Transverse colon (tissue), 4 donors: ENCODE measurements around the gene SMIM45.

Experiments used
- DNase-seq: peaks from one replicate; pipeline ENCODE4 v3.0.0-alpha.2; 2019
- H3K27ac ChIP-seq, 4 donors: fragments of 200-600 bp; sonication (generic); 2 replicates each; pipeline ENCODE4 v1.5.1; 2016 to 2018; ENCODE audit warnings: inconsistent platforms in 4 of 4
- H3K27me3 ChIP-seq: fragments of 200-600 bp; sonication (generic); 2 replicates; pipeline ENCODE4 v1.5.1; 2017; ENCODE audit warnings: inconsistent platforms
- H3K36me3 ChIP-seq, 4 donors: fragments of 200-600 bp; sonication (generic); 2 replicates each; pipeline ENCODE4 v1.5.1; 2017 to 2019; ENCODE audit warnings: inconsistent platforms in 4 of 4
- H3K4me1 ChIP-seq, 4 donors: fragments of 200-600 bp; sonication (generic); 2 replicates each; pipeline ENCODE4 v1.5.1; 2017 to 2020; ENCODE audit warnings: inconsistent platforms in 4 of 4
- H3K4me3 ChIP-seq, 4 donors: fragments of 200-600 bp; sonication (generic); 1 replicate in 1 of 4; 2 replicates in 3 of 4; pipeline versions ENCODE4 v1.5.1 to v1.6.1; 2017 to 2019; ENCODE audit warnings: inconsistent platforms in 4 of 4
- H3K9me3 ChIP-seq, 2 donors: fragments of 200-600 bp; sonication (generic); 2 replicates each; pipeline ENCODE4 v1.5.1; 2017 to 2019; ENCODE audit warnings: inconsistent platforms in 2 of 2
- CTCF ChIP-seq, 5 experiments: fragments of 200-600 bp in 3 of 5; fragments of 450-650 bp in 2 of 5; sonication (generic) in 3 of 5; IDR thresholded peaks; 1 replicate in 2 of 5; 2 replicates in 3 of 5; pipeline ENCODE4 v1.5.1; 2016 to 2017; ENCODE audit warnings: antibody characterized with exemption in 5 of 5, inconsistent platforms in 3 of 5, mild to moderate bottlenecking in 2 of 5, moderate library complexity in 1 of 5
- EP300 ChIP-seq: sonication (generic); formaldehyde crosslinking; IDR thresholded peaks from one replicate; pipeline ENCODE4 v1.6.1; 2017; ENCODE audit warnings: antibody characterized with exemption, low read depth
- POLR2A ChIP-seq: fragments of 450-650 bp; IDR thresholded peaks from one replicate; pipeline ENCODE4 v1.6.1; 2016; ENCODE audit warnings: antibody characterized with exemption, mild to moderate bottlenecking, moderate library complexity
- POLR2AphosphoS5 ChIP-seq, 3 donors: sonication (generic); formaldehyde crosslinking; IDR thresholded peaks; one replicate each; pipeline ENCODE4 v1.6.1; 2016; ENCODE audit warnings: antibody characterized with exemption in 3 of 3
- WGBS, 2 donors: methylation state at CpG; one replicate each; pipeline ENCODE4 v1.1.5; 2018; ENCODE audit warnings: low coverage in 1 of 2; 5-methylcytosine and 5-hydroxymethylcytosine counted together
- in situ Hi-C, 4 donors: fragments of 200-750 bp; cut with MboI; loops; one replicate each; pipeline versions ENCODE4 v1.15.0 to v1.15.1; 2017; ENCODE audit warnings: low sequenced_read_pairs in 3 of 4, low pct_ligation_motif_present in 1 of 4, low pct_unique_long_range_greater_than_20kb in 1 of 4
- intact Hi-C: fragments of 100-400 bp; cut with DNase I; formaldehyde crosslinking; loops from one replicate; pipeline ENCODE4 v1.15.1; 2023; ENCODE audit warnings: low total_unique reads

The SMIM45 gene

DNA sequence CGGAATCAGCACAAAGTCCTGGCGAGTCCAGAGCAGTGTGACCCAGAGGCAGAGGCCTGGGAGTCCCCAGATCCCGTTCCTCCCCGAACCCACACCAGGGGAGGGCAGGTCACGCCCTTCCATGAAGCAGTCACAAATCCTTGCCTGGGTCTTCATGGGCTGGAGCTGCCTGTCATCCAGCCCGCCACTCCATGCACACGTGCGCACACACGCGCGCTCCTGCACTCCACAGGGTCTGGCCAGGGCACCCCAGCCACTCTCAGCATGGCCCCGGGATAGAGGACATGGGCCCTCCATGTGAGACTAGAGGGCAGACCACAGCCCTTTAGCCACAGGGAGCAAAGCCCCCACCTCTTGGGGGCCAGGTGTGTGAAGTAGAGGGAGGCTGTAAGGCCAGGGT is 19.6 kb upstream of the SMIM45 start:
- in situ Hi-C loops (loop anchor here in 1 of 4 donors (25.0 kb wide), 1 partner anchor 120 kb away; the partner anchor contains the start of gene CCDC134), intact Hi-C loops (no loop called here)
- no peaks in the 10 kb centered on the region for H3K36me3 ChIP-seq
- H3K27ac ChIP-seq: no peak overlapping the region
- H3K9me3 ChIP-seq: no peaks in the 10 kb centered on the region
- TF ChIP-seq POLR2A (no peak), POLR2AphosphoS5 (IDR thresholded peaks at IDR 0.05) (no peak), CTCF (IDR thresholded peaks at IDR 0.05) (no peak), EP300 (no peak)
- 93% methylated on average over 9 of the region's 12 CpGs; no CpG with 5 or more reads in 1 of the 2 donors for WGBS, 2 donors
- no peak overlapping the region for H3K4me3 ChIP-seq
- peaks cover 9% of the 10 kb centered on the region for H3K27me3 ChIP-seq
- H3K4me1 ChIP-seq: no peaks in the 10 kb centered on the region
- no peak for DNase-seq

DNA sequence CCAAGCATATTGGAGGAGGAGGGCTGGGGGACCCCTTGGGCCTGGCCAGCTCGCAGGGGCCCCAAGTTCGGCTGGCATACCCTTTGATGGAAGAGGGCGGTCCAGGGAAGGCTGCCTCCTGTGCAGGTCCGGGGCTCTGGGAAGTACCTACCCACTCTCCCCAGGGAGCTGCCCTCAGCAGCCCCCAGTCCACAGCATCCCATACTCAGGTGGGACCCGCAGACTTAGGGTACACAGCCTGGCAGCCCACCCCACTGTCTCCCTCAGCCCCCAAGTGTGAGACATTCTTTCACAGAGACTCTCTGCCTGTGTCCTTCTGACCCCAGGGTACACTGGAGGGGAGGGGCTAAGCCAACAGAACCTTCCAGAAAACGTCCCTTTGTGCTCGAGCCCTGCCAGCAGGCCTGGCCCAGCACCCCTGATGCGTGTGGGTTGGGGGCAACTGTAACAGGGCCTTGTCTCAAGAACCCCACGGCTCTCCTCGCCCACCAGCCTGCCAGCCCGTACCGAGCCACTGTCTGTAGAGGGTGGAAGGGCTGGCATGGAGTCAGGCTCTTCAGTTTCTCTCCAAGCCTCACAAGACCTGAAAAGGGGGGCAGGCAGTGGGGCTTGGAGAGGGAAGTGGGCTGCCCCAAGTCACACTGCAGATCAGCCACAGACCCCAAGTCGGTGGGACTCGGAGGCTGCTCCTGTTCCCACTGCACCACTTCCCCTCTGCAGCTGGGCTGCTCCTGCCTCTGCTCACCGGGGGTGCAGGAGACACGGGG is 18.4 kb upstream of the SMIM45 start:
- in situ Hi-C loops (loop anchor here in 1 of 4 donors (25.0 kb wide), 1 partner anchor 121 kb away; the partner anchor contains the start of gene CCDC134), intact Hi-C loops (no loop called here)
- Histone ChIP-seq H3K4me3 (no peak overlapping the region), H3K27me3 (peaks cover under 1% of the 10 kb centered on the region), H3K9me3 (no peaks in the 10 kb centered on the region), H3K27ac (no peak overlapping the region), H3K4me1 (no peaks in the 10 kb centered on the region), H3K36me3 (no peaks in the 10 kb centered on the region)
- no peak for DNase-seq
- no peak for TF ChIP-seq EP300
- TF ChIP-seq POLR2A: no peak
- no peak for TF ChIP-seq CTCF (IDR thresholded peaks at IDR 0.05)
- TF ChIP-seq POLR2AphosphoS5 (IDR thresholded peaks at IDR 0.05): no peak
- 82% methylated on average over 15 of the region's 16 CpGs; no CpG with 5 or more reads in 1 of the 2 donors for WGBS, 2 donors

DNA sequence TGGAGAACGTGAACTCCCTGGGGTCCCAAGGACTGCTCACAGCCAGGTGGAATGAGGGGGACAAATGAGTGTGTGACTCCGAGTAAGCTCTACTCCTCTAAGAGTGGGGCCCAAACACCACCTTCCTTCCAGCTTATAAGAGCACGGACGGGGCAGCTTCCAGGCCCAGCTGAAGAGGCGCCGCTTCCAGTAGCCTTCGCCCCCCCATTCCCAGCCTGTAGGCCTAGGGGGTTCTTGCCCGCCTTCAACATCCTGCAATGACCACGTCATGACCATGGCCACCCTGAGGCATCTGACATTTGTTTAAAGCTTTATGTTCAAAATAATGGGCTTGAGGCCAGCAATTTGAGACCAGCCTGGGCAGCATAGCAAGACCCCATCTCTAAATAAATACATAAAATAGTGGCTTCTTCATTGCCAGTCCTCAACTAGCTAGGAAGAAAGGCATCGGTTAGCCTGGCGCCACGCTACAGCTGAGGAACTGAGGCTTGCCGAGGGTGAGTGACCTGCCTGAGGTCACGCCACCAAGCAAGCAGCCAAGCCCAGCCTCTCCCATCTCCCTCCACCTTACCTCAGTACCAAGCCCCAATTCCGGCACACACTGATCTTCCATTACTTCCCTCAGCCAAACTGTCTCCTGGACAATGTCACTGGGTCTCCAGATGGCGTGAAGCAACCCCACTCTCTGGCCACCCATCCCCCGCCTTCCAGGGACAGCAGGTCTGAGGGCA is 17.5 kb upstream of the SMIM45 start:
- Histone ChIP-seq H3K9me3 (no peaks in the 10 kb centered on the region), H3K27ac (no peak overlapping the region), H3K27me3 (no peaks in the 10 kb centered on the region), H3K36me3 (no peaks in the 10 kb centered on the region), H3K4me1 (peaks cover 0 to 5% (median 2%) of the 10 kb centered on the region in 4 donors), H3K4me3 (no peak overlapping the region)
- intact Hi-C loops (no loop called here), in situ Hi-C loops (loop anchor here in 1 of 4 donors (25.0 kb wide), 1 partner anchor 122 kb away; the partner anchor contains the start of gene CCDC134)
- TF ChIP-seq POLR2A: no peak
- no peak for TF ChIP-seq CTCF (IDR thresholded peaks at IDR 0.05)
- no peak for DNase-seq
- whole genome bisulfite sequencing, 2 donors: 92% methylated on average over 17 of the region's 17 CpGs; no CpG with 5 or more reads in 1 of the 2 donors

GRCh38 chr22:41935015-41935351 is 17.0 kb upstream of the SMIM45 start:
- Histone ChIP-seq H3K4me3 (no peak overlapping the region), H3K4me1 (peaks cover 3 to 9% (median 5%) of the 10 kb centered on the region in 4 donors), H3K36me3 (no peaks in the 10 kb centered on the region), H3K27ac (no peak overlapping the region), H3K27me3 (no peaks in the 10 kb centered on the region), H3K9me3 (no peaks in the 10 kb centered on the region)
- intact Hi-C loops: no loop called here
- no peak for DNase-seq
- TF ChIP-seq POLR2AphosphoS5 (IDR thresholded peaks at IDR 0.05) (no peak), POLR2A (no peak), EP300 (no peak), CTCF (IDR thresholded peaks at IDR 0.05) (no peak)
- 67 to 91% methylated on average over 3 to 4 of the region's 4 CpGs for WGBS, 2 donors
- in situ Hi-C loops: loop anchor here in 1 of 4 donors (25.0 kb wide), 1 partner anchor 123 kb away; the partner anchor contains the start of gene CCDC134
